ENCODE data around the gene MREG. TPM values are rescaled to one million over a fixed set of nuclear protein-coding genes. Genes with fewer than 3 reads are reported as not detected.
A peak's percentile ranks its signal among the peaks of the same experiment; 100 is the strongest.
"Not testable (repeated sequence)": the region's sequence is repeated elsewhere in the genome, so short reads cannot be mapped to it uniquely, and the experiment has no call there.

The MREG gene
- total RNA-seq, 1 donor from 2014 or later: 2.4 TPM

- DNase-seq (ENCODE audit: low spot score in 2 of 2) (no peak), FAIRE-seq (no peak)
These were observed 46.4 kb downstream of the MREG start for GRCh38 chr2:215966951-215967350.

GRCh38 chr2:215966274-215966673 is 47.1 kb downstream of the MREG start:
- DNase-seq (ENCODE audit: low spot score in 2 of 2) (no peak), FAIRE-seq (no peak)

- no peak for DNase-seq (ENCODE audit: low spot score in 2 of 2)
- FAIRE-seq: no peak
These were observed 47.7 kb downstream of the MREG start for GRCh38 chr2:215965532-215966165.

- DNase-seq (ENCODE audit: low spot score in 2 of 2): no peak
These were observed 51.4 kb downstream of the MREG start for GRCh38 chr2:215961981-215962380.

GRCh38 chr2:215958257-215958656 is 55.1 kb downstream of the MREG start:
- FAIRE-seq: no peak
- no peak for DNase-seq (ENCODE audit: low spot score in 2 of 2)

More at GRCh38 chr2:215961981-215962380, 51.4 kb downstream of the MREG start:
- FAIRE-seq: no peak

GRCh38 chr2:215957354-215958122 is 55.8 kb downstream of the MREG start:
- not testable (repeated sequence) for DNase-seq (ENCODE audit: low spot score in 2 of 2); FAIRE-seq

GRCh38 chr2:215952860-215953637 is 60.3 kb downstream of the MREG start:
- no peak for DNase-seq (ENCODE audit: low spot score in 2 of 2)
- no peak for FAIRE-seq

GRCh38 chr2:215951558-215951957 is 61.8 kb downstream of the MREG start:
- FAIRE-seq: no peak
- DNase-seq (ENCODE audit: low spot score in 2 of 2): no peak

GRCh38 chr2:215949991-215950404 is 63.4 kb downstream of the MREG start:
- FAIRE-seq (no peak), DNase-seq (ENCODE audit: low spot score in 2 of 2) (no peak)

GRCh38 chr2:215948051-215948450 is 65.3 kb downstream of the MREG start:
- DNase-seq (ENCODE audit: low spot score in 2 of 2) (no peak), FAIRE-seq (no peak)

- DNase-seq (ENCODE audit: low spot score in 2 of 2) (no peak), FAIRE-seq (no peak)
These were observed 66.8 kb downstream of the MREG start for GRCh38 chr2:215946586-215946985.

GRCh38 chr2:215942194-215942593 is 71.2 kb downstream of the MREG start:
- FAIRE-seq: no peak

GRCh38 chr2:215941726-215942125 is 71.6 kb downstream of the MREG start:
- DNase-seq (ENCODE audit: low spot score in 2 of 2) (no peak), FAIRE-seq (no peak)

More at GRCh38 chr2:215942194-215942593, 71.2 kb downstream of the MREG start:
- no peak for DNase-seq (ENCODE audit: low spot score in 2 of 2)

GRCh38 chr2:215940645-215941184 is 72.6 kb downstream of the MREG start:
- no peak for FAIRE-seq
- DNase-seq (ENCODE audit: low spot score in 2 of 2): no peak

- DNase-seq (ENCODE audit: low spot score in 2 of 2): no peak
- FAIRE-seq: no peak
These were observed 76.2 kb downstream of the MREG start for GRCh38 chr2:215937190-215937589.

- FAIRE-seq: no peak
- no peak for DNase-seq (ENCODE audit: low spot score in 2 of 2)
These were observed 80.2 kb downstream of the MREG start for GRCh38 chr2:215933151-215933550.

GRCh38 chr2:215931256-215931903 is 82.0 kb downstream of the MREG start:
- peak; percentile 10 to 51 for DNase-seq (ENCODE audit: low spot score in 2 of 2)
- FAIRE-seq: no peak

- FAIRE-seq (no peak), DNase-seq (ENCODE audit: low spot score in 2 of 2) (no peak)
These were observed 82.7 kb downstream of the MREG start for GRCh38 chr2:215930505-215931253.

- FAIRE-seq (no peak), DNase-seq (ENCODE audit: low spot score in 2 of 2) (no peak)
These were observed 83.6 kb downstream of the MREG start for GRCh38 chr2:215929602-215930335.
